T-helper 2 cell treated with Interferon-gamma antibody and Interleukin-4, amounts not matched to agents 100 ng/mL and 5 ng/mL, for 36 hours (primary cell): Measurements from ENCODE around the gene HAUS3. TPM values are rescaled to one million over a fixed set of nuclear protein-coding genes. Genes with fewer than 3 reads are reported as not detected.
"Not testable (repeated sequence)": the region's sequence is repeated elsewhere in the genome, so short reads cannot be mapped to it uniquely, and the experiment has no call there.

Experiments used
- intact Hi-C: fragments of 100-400 bp; cut with micrococcal nuclease; formaldehyde crosslinking; loops from one replicate; pipeline ENCODE4 v1.15.1; 2023
- total RNA-seq: library from RNA; stranded (reverse); gene quantifications from 2 replicates; pipeline ENCODE4 v1.2.3, GENCODE V29; 2022

Gene HAUS3
- total RNA-seq, 1 donor from 2014 or later, result 28.0 TPM

DNA sequence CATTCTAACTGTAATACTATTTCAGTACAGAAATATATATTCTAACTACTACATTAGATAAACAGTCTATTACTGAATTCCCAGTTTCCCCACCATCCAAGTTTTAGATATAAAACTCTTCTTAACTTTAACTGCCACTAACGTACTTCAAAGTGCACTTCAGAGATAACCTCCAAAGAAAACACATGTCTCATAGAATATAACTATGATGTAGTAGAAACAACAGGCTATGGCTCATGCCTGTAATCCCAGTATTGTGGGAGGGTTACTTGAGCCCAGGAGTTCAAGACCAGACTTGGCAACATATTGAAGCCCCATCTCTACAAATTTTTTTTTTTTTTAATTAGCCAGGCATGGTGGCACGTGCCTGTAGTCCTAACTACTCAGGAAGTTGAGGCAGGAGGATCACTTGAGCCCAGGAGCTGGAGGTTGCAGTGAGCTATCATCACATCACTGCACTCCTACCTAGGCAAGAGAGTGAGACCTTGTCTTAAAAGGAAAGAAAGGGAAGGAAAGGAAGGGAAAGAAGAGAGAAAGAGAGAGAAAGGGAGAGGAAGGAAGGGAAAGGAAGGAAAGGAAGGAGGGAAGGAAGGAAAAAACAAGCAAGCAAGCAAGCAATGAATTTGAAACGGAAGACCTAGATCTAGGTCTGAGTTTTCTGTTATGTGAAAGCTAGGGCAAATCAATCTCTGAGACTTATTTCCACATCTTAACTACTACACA is 4.8 kb downstream of the HAUS3 start:
- intact Hi-C loops, result no loop called here

DNA sequence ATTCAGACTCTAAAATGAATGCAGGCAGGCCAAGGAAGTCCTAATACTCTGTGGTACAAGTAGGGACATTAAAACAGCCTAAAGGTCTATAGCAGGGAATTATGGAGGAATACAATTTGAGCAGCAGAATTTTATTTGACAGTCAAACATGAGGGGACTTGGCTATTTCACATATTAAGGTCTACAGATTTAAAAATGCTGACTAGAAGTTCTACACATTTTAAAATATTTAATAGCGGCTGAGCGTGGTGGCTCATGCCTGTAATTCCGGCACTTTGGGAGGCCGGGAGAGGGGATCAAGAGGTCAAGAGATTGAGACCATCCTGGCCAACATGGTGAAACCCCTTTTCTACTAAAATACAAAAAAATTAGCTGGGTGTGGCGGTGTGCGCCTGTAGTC is 10.8 kb downstream of the HAUS3 start:
- intact Hi-C loops, result no loop called here

DNA sequence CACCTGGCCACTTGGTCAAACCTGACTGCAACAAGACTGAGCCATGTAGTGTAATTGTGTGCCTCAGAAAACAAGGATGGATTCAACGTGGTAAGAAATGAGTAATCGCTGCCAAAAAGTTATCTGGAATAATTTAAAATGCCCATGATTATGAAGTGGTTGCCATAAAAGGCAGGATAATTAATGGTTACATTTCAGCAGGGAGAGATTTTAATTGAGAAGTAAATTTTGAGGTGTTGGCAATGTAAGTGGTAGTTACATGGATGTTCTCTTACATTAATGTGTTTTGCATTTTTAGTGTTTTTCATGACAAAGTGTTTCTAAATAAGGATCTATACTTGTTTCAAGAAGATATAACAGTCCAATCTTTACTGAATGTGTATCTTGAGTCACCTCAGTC is 15.7 kb downstream of the HAUS3 start:
- intact Hi-C loops, result no loop called here

DNA sequence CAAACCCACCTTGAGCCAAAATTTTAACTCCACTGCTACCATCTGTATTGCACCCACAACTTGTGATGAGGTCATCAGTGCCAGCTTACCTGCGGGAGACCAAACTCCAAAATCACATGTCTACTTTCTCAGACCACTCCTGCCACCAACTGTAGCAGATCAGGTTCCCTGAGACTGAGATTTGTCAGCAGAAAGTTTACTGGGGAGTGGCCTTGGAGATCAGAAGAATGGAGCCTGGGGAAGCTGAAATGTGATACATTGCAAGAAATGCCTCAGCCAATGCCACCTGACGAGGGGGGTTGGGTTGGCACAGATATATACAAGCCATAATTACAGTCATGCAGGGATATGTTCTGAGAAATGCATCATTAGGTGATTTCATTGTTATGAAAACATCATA is 19.1 kb downstream of the HAUS3 start:
- intact Hi-C loops, result loop anchor here (5.0 kb wide), 1 partner anchor 239 kb away; no protein-coding TSS in a partner anchor

DNA sequence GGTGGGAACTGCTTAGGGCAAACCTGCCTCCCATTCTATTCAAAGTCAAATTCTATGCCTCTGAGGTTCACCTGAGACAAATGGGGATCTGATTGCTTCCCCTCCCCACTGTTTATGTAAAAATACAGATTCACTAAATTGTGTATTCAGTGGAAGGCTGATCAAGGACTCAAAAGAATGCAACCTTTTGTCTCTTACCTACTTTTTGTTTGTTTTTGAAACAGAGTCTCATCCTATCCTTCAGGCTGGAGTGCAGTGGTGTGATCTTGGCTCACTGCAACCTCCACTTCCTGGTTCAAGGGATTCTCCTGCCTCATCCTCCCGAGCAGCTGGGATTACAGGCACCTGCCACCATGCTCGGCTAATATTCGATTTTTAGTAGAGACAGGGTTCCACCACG is 20.5 kb downstream of the HAUS3 start:
- intact Hi-C loops, result loop anchor here (5.0 kb wide), 1 partner anchor 241 kb away; no protein-coding TSS in a partner anchor

DNA sequence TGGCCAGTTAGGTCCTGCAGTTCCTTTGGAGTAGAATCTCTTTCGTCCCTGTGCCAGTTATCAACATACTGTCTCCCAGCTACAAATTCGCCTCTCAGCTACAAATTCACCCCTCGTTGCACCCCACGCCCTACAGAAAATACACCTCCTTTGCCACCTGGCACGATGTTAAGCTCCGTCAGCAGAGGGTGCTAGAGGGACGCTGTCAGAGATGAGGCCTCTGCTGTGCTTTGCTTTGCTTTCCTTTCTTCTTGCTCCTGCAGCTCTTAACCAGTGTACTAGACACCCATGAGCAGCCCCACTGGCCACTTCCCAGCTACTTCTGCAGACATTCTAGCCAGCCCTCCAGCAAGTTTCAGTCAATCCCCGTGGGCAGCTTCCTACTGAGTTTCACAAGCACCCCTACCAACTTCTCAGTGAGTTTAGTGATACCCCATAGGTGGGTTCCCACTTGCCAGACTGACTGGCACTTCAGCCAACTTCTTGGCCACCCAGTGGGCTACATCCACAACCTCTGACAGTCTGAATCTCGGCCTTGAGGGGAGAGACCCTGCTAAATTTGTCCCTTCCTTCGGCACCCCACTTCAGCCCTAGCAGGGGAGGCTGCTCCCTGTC is 21.8 kb downstream of the HAUS3 start:
- intact Hi-C loops, result loop anchor here (1.0 to 5.0 kb wide), 2 partner anchors 221 to 242 kb away; no protein-coding TSS in a partner anchor

DNA sequence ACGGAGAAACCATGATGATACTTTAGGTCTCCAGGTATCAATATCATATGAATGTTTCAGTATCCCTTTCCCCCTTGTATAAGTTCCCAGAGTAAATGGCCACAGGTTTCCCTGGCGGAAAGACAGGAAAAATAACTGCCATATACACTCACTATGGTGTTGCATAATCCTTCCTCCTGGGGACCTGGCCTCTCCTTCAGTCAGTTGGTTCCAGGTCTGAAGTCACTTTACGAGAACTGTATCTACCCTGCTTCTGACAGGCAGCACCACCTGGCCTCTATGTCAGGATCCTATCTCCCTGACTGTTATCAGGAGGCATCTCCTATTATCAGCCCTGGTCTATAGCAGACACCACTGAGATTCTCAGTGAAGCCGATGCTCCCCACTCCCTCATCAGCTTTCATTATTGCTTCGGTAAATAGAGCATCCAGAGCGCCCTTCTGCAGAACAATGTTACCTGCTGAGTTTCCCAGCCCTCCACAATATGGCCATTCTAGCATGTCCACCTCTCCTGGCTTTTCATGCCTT is 22.6 kb downstream of the HAUS3 start:
- intact Hi-C loops, result no loop called here

DNA sequence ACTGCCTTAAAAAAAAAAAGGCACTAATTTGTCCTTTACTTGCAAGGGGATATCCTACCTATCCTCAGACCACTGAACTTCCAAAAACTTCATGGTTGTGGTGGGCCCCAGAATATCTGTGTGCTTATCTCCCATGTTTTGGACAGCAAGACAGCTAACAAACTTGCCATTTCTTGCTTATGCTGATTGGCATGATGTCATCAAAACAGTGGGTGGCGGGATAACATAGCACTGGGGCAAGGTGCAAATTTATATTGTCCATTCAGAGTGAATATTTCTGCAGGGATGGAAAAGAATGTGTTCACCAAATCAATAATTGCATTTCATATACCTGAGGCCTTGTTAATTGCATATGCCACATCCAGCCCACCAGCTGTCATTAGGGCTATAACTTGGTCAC is 23.5 kb downstream of the HAUS3 start:
- intact Hi-C loops, result no loop called here

DNA sequence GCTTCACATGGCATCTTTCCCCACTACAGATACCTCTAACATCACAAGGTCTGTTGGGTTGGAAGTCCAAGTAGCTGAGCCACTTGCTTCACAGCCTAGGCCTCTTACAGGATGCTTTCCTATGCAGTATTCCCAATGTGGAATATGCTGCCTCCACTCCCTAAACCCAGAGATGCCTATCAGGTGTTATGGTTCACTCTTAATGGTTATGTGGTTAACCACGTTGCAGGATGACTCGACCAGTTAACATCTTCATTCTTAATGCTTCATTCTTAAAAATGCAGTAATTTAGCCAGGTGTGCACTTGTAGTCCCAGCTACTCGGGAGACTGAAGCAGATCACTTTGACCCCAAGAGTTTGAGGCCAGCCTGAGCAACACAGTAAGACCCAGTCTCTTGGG is 24.2 kb downstream of the HAUS3 start:
- intact Hi-C loops, result no loop called here

DNA sequence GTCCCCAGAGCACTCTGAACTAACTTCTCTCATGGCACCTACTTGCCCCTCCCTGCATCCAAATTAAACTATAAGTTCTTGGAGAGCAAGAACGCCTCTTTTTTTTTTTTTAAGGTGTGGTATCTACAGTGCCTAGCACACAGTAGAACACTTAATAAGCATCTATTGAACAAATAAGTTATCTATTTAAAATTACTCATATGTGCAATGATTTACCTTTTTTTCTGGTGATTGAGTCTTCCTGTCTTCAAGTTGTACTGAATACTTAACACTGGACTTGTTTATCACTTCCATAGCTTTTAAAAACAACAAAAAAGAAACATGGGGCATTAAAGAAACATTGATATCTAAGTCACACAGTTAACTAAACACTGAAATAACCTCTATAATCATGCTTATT is 29.1 kb downstream of the HAUS3 start:
- intact Hi-C loops, result no loop called here

DNA sequence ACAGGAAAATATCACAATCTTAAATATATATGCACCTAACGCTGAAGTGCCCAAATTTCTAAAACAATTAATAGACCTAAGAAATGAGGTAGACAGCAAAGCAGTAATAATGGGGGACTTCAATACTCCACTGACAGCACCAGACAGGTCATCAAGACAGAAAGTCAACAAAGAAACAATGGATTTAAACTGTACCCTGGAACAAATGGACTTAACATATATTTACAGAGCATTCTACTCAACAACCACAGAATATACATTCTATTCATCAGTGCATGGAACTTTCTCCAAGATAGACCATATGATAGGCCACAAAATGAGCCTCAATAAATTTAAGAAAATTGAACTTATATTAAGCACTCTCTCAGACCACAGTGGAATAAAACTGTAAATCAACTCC is 39.1 kb downstream of the HAUS3 start:
- intact Hi-C loops, result not testable (repeated sequence)

DNA sequence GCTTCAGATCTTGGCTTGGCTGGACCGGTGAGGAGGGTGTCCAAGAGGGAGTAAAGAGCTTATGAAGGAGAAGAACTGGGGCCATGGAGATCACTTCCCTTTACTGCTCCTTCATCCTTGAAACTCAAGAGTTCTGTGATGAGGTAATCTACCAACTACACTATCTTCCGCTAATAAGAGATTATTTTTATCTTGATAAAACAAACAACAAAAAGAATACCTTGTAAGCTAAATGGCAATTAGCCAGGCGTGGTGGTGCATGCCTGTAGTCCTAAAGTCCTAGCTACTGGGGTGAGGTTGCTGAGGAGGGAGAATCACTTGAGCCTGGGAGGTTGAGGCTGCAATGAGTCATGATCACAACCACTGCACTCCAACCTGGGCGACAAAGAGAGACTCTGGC is 47.4 kb downstream of the HAUS3 start:
- intact Hi-C loops, result no loop called here

DNA sequence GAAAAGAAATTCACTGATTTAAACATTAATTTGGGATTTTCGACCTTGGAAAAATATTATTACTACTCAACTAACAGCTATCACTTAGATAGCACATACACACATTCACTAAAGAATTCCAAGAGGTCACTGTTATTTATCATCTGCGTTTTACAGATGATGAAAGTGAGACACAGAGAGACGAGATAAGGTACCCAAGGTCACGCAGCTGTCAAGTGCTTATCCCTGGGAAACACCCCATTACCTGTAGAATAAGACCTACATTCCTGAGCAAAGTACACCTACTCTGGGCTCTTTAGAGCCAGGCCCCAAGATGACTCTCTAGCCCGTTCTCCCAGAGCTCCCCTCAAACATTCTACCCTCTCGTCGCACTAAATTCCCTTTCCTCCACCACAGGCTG is 48.6 kb downstream of the HAUS3 start:
- intact Hi-C loops, result no loop called here

DNA sequence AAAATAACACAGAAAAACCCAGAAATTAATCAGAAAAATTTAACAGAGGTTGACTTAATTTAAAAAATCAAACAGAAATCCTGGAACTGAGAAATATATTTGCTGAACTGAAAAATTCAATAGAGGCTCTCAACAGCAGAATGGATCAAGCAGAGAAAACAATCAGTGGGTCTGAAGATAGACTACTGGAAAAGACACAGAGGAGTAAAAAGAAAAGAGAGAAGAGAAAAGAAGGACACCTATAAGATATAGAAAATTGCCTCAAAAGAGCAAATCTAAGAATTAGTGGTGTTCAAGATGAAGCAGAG is 55.1 kb downstream of the HAUS3 start:
- intact Hi-C loops, result no loop called here

DNA sequence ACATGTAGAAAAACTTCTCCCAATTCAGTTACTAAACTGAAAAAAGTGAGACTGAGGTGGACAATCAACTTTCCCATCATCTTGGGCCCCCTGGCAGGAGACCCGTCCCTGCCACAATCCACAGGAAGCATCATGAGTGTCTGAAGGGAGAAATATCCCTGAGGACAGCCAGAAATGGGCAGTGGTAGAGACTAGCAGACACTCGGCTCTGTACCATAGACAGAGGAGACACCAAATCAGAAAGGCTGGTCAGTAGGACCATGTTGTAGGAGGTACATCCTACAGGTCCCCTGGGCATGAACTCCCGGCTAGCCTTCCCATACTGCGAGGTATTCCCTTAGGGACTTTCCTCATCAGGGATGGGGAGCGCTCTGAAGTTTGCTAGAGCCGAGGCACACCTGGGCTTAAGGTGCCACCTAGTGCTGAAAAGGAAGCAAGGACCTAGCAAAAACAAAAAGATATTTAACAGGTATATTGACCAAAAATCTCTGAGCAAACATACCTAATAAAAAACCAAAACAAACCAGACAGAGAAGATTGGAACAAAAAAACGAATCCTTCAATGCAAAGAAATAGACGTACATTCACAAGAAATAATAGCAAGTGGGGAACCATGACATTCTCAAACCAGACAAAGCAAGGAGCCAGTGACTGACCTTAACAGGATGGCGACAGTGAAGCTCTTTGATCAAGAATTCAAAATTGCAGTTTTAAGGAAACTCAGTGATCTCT is 55.6 kb downstream of the HAUS3 start:
- intact Hi-C loops, result no loop called here

DNA sequence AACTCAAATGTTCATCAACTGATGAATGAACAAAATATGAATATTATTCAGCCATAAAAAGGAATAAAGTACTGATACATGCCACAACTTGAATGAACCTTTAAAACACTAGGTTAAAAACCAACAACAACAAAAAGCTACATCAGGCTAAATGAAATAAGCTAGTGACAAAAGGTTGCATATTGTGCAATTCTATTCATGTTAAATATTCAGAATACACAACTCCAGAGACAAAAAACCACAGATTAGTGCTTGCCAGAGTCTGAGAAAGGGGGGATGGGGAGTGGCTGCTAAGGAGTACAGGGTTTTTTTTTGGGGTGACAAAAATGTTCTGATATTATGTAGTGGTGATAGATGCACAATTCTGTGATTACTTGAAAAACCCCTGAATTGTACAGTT is 58.5 kb downstream of the HAUS3 start:
- intact Hi-C loops, result no loop called here

DNA sequence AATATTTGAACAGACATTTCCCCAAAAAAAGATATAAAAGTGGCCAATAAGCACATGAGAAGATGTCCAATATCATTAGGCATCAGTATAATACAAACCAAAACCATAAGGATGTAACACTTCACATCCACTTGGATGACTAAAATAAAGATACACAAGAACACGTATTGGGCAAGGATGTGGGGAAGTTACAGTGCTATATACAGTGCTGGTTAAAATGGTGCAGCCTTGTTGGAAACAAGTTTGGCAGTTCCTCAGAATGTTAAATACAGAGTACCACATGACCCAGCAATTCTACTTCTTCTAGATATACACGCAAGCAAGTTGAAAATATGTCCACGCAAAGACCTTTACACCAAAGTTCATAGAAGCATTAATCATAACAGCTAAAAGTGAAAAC is 58.9 kb downstream of the HAUS3 start:
- intact Hi-C loops, result no loop called here

DNA sequence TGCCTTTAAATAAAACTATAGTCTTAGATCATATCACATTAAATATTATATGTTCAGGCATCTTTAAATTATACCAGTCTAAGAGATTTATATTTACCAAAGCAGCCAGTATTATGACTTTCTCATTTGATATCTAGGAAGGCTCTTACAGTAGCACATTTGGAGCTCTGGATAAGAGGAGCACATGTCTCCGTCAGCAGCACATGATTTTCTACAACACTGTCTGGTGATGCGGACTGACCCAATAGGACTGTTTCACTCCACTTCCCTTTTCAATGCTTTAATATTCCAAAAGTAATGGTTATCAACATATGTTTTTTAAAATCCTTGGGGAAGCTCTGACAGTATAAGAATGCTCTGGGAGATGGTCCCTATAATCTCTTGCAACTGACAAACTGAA is 61.5 kb downstream of the HAUS3 start:
- intact Hi-C loops, result no loop called here

DNA sequence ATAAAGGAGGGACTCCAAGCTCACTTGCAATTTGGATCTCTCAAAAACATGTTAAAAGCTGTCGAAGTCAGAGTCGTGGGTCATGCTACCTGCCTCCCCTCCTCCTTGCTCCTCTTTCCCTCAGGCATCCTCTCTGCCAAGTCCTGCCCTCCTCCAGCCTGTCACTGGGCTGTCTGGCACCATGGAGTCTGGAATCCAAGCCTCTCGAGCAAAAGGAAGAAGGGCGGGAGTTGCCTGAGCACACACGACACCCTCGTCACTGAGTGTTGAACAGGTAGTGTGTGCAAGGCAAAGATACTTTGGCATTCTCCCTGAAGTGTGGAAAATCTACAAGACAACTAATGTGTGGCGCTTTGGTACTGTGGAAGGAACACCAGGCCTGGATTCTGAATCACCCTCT is 62.2 kb downstream of the HAUS3 start:
- intact Hi-C loops, result loop anchor here (10.0 kb wide), 2 partner anchors 135 to 175 kb away; partner anchors contain the start of gene NELFA

DNA sequence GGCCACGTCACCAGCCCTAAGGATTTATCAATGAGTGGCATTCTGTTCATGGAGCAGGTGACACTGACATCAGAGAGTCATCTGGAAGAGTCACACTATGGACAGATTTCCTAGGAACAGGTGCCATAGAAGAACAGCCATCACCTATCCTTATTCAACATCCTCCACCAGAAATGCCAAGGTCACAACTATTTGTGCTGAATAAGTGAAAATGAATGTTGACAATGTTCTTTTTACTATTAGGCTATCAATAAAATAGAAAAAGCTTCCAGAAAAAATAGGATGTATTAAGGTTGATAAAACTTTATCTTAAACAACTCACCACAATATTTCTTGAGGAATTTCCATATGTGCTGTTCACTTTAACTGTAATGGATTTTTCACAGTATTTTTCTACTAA is 62.9 kb downstream of the HAUS3 start:
- intact Hi-C loops, result loop anchor here (10.0 kb wide), 2 partner anchors 134 to 174 kb away; partner anchors contain the start of gene NELFA
